Hematopoietic multipotent progenitor cell treated with erythropoietin and hydrocortisone succinate and interleukin-3 and kit ligand, for 15 days (in vitro differentiated cells): Measurements from ENCODE around the gene HNF1B.

ENCODE experiments used
- DNase-seq: peaks from one replicate; pipeline ENCODE4 v3.0.0-alpha.2; 2015; ENCODE audit warnings: low spot score

Gene HNF1B

DNA sequence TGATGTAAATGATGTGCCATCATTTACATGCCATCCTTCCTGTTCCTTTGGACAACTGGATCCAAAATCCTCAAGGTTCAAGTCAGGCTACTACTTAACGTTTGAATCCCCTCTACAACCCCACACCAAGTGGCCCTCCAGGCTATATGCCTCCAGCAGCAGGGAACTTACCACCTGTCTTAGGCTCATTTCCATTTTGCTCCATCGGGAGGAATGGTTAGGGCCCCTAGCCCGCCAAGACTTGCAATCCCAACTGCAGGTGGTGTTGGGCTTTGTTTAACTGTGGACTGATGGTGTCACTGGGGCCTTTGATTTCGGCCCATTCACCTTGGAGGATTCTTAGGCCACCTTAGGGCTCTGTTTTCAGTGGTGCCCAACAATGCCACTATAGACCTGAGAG is 9.7 kb downstream of the HNF1B start:
- no peak for DNase-seq

DNA sequence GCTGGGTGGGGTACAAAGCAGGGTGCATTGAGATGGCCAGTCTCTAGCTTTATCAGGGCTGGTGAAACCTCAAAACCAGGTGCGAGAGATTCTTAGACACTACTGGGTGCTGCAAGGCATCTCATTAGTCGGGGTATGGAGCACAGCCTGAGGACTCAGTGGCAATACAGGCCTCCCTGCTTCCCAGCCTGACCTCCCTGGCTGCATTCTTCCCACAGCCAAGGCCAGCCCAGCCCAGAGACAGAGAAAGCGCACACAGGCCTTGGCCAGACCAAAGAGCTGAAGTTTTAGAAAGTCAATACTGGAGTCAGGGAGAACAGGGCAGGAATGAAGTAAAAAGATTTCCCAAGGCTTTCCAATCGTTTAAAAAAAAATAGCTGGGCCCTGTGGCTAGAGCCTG is 12.5 kb downstream of the HNF1B start:
- no peak for DNase-seq

GRCh38 chr17:37731056-37731455 is 13.8 kb downstream of the HNF1B start:
- no peak for DNase-seq

GRCh38 chr17:37729905-37730304 is 15.0 kb downstream of the HNF1B start:
- no peak for DNase-seq

DNA sequence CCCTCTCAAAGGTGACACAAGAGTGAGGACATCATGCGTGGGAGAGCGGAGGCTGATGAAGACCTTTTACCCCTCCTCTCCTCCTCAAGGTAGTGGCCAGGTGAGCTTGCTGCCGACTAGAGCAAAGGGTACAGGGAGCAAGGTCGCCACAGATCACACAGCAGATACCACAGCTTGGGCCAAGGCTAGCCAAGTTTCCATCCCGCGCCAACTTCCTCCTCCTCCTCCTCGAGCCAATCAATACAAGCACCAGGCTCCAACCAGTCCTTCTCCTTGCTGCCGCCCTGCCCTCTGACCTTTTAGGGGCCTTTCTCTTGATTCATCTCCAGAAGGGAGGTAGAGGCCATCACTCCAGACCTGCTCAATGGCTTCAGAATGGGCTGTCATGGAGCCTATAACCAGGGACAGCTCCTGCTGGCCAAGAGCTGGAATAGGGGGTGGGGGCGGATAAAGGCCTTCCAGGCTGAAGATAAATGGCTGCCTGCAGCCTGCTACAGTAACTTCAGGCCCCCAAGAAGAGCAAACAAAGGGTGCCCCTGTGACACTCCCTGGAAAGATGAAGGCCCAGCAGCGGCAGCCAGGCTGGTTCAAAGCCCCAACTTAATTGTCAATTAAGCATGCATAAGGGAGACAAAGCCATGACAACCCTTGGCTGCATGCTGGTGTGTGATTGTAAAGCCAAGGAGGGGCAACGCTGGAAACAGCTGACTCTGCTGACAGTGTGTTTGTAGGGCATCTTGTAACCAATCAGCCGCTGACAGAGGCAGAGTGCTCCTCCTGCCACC is 17.8 kb downstream of the HNF1B start:
- DNase-seq: no peak

DNA sequence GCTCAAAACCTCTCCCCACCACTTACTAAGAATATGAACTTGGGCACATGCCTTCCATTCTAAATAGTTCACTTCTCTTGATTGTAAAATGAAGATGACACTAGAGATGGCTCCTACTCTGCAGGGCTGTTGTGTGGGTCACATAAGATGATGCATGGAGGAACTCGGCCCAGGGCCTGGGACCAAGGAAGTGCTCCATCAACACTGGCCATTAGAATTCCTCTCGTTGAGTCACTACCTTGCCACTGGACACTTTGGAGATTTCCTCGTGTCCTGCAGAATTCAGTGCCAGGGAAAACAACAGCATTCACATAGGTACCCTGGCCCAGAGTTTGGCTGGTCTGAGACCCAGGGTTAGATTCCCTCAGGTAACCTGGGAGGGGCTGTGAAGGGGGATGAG is 18.6 kb downstream of the HNF1B start:
- DNase-seq: no peak

DNA sequence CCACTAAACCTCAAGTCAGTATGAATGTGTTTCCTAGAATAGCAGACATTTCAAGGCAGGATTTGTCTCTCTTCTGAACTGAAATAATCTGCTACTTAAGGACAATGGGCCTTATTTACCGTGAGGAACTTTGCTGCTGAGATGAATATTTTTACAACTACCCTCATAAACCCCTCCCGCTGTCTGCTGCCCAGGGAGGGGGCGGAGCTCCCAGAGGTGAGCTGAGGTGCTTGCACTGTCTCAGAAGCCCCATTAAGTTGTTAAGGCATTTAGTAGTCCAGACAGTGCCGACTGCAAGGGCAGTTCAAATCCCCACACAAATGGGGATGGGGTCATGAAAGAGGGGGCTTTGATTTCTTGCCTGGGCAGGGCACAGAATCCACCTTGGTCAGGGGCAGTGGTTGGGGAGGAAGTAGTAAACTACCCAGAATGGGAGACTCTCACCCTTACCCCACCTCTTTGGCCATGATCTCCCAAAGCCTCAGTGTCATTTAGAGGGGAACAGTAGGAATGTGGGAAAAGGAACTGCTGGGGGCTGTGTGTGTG is 19.2 kb downstream of the HNF1B start:
- peak; percentile 35 for DNase-seq

- peak; percentile 51 for DNase-seq
Measured at GRCh38 chr17:37725021-37725595, 19.8 kb downstream of the HNF1B start.

DNA sequence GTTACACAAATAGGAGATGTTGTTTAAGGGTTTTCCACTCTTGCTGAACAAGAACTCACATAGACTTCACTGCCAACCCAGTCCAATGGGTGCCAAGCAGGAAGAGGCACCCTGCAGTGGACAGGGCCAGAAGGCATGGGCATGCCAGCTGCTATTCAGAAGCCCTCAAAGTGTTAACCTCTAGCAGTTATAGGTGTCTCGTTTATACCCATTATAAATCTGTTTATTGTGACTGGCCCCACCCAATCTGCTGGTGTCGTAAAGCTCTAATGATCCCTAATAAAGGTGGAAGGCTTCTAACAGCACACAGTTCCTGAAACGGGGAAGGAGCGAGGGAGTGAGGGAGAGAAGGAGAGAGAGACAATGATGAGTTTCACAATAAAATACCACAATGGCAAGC is 23.9 kb downstream of the HNF1B start:
- DNase-seq: no peak

DNA sequence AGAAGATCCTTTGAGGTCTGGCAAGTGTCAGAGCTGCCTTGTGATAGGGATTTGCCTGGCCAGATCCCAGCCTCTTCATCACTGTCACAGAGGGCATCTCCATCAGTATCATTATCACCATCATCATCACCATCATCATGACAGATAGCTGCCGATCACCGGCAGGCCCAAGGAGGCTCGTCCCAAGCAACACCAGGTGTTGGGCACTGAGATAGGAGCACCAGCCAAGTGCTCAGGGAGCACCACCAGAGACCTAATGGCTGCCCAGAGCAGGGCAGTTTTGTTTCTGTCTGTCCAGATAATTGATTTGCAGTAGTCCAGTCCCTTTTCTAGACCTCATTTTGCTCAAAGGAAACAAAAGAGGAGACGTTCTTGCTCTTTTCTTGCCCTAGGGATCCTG is 25.0 kb downstream of the HNF1B start:
- DNase-seq: no peak

DNA sequence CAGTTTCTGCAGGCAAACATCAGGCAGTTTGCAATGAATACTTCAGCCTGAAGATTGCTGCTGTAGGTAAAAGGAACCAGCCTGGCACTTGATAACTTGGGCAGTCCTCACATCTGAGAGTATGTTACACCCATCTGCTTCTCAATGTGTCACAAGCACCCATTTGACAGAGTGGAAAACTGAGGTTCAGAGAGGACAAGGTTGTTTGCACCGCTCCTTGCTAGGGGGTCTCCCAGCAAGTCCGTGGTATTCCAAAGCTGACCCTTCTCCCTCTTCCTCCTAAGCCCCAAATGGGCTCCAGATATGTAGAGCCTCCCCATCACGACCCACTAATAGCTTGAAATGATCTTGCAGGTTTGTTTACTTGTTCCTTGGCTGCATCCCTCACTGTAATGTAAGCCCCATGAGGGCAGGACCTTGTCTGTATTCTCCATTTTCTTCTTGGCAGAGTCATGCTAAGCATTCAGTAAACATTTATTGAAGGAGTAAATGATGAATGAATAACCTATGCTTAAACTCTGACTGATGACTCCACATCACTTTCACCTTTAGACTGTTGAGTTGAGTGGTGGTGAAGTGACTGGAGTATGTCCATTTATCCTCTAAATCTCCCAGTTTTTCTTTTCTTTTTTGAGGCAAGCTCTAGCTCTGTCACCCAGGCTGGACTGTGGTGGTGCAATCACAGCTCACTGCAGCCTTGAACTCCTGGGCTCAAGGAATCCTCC is 26.4 kb downstream of the HNF1B start:
- no peak for DNase-seq

GRCh38 chr17:37717627-37718323 is 27.1 kb downstream of the HNF1B start:
- no peak for DNase-seq

- no peak for DNase-seq
Measured at GRCh38 chr17:37714897-37715296, 30.0 kb downstream of the HNF1B start.

- DNase-seq: no peak
Measured at GRCh38 chr17:37713624-37714023, 31.2 kb downstream of the HNF1B start.

DNA sequence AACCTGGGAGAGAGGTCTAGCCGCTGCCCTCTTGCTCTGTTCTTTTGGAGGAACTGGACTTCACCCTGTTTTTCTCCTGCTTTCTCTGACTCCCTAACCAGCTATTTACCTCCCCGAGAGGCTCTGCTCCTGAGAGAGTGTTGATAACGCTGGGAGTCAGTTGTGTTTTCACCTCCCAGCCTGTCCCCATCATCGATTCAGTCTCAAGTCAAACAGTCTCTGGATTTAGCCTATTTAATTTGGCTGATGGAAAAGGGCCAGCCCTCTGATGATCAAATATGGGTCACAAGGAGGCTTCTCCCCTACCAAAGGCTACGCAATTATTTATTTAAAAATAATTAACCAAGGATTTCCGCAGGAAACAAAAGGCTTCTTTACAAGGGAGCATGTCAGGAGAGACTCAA is 31.8 kb downstream of the HNF1B start:
- no peak for DNase-seq

DNA sequence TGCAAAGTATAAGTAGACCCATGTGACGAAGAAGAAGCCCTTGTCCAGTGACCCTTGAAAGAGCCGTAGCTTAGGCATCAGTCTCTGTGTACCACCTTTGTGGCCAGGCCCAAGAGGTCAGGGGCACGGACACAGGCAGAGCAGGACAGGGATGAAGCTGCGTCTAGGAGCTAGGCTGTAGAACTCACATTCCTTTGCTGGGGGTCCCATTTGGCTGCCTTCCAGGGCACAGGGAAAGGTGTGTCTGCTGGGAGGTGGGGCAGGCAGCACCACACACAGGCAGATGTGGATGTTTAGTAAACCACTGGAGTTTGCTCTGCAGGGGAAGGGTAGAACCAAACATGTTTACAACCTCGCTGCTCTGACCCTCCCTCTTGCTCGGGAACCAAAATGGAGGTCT is 33.7 kb downstream of the HNF1B start:
- DNase-seq: no peak

GRCh38 chr17:37710344-37710886 is 34.4 kb downstream of the HNF1B start:
- no peak for DNase-seq

- DNase-seq: no peak
Measured at GRCh38 chr17:37708616-37709212, 36.1 kb downstream of the HNF1B start.

DNA sequence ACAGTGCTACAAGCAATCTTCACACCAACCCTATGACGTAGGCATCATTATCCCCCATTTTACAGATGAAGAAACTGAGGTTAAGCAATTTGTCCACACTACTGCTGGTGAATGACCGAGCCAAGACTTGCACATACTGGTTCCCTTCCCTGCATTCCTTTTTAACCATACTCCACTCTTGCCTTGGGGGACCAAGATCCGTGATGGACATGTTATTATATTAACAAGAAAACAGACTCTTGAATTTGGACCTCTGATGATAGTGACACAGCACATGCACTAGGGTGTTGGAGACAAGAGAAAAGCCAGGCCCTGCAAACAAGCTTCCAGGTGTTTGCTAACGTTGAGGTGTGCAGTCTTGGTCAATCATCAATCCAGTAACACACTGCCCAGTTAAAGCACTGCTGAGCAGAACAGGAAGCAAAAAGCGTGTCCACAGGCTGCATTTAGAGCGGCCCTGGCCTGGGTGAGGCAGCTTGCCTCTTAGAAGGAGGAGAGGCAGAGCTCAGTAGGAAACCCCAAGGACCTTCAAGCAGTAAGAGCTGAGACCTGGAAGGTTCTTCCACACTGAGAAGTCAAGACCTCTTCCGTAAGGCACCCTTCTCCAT is 36.7 kb downstream of the HNF1B start:
- DNase-seq: no peak

DNA sequence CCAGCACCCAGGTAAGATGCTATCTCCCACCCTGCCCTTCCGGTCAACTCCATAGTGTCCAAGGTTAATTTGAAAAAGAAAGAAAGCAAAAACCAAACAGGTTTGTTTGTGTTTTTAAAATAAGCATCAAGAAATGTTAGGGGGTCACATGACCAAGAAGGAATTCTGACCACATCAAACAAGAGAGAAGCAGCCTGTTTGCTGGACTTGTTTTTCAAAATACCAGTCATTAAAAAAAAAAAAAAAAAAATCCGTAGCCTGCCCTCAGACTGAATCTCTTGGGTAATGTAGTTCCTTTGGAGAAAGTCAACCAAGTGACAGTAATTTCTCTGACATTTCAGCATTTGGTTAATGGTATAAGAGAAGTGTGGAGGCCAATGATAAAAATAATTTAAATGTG is 38.4 kb downstream of the HNF1B start:
- DNase-seq: no peak

DNA sequence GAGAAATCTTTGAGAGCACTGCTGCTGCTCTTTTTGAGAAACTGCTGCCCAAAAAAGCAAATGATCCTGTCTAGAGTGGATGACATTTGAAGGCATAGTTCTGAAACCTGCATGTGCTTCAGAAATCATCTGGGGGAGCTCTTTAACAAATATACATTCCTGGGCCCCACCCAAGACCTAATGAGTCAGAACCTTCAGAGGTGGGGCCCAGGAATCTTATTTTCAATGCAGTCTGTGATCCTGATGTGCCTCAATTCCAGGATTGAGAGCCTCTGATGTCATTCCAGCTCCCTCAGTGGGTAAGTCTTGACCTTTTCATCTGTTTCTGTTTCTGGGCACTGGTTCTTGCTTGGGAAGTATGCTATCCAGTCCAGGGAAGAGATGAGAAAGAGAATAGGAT is 42.3 kb downstream of the HNF1B start:
- DNase-seq: peak; percentile 20
